Ascending aorta (tissue), 2 donors: ENCODE data around the gene LNPK. TPM values are rescaled to one million over a fixed set of nuclear protein-coding genes. Genes with fewer than 3 reads are reported as not detected.

ENCODE experiments used
- DNase-seq, 2 donors: peaks; one replicate each; pipeline ENCODE4 v3.0.0-alpha.2; 2019; ENCODE audit warnings: low spot score in 2 of 2
- H3K27ac ChIP-seq, 2 donors: fragments of 200-600 bp; sonication (generic); one replicate each; pipeline ENCODE4 v1.5.1; 2016 to 2017; ENCODE audit warnings: mild to moderate bottlenecking in 1 of 2
- H3K27me3 ChIP-seq: fragments of 200-600 bp; sonication (generic); one replicate; pipeline ENCODE4 v1.5.1; 2017
- H3K36me3 ChIP-seq, 2 donors: fragments of 200-600 bp; sonication (generic); one replicate each; pipeline ENCODE4 v1.5.1; 2016
- H3K4me1 ChIP-seq, 2 donors: fragments of 200-600 bp; sonication (generic); one replicate each; pipeline ENCODE4 v1.5.1; 2016 to 2017; ENCODE audit warnings: mild to moderate bottlenecking in 1 of 2
- H3K4me3 ChIP-seq, 2 donors: fragments of 200-600 bp; sonication (generic); one replicate each; pipeline ENCODE4 v1.5.1; 2016 to 2017; ENCODE audit warnings: mild to moderate bottlenecking in 1 of 2
- H3K9me3 ChIP-seq, 2 donors: fragments of 200-600 bp; sonication (generic); one replicate each; pipeline ENCODE4 v1.5.1; 2016
- CTCF ChIP-seq, 3 experiments: fragments of 200-600 bp in 2 of 3; fragments of 450-650 bp in 1 of 3; sonication (generic) in 2 of 3; IDR thresholded peaks; one replicate each; pipeline ENCODE4 v1.5.1; 2016 to 2019; ENCODE audit warnings: antibody characterized with exemption in 3 of 3, mild to moderate bottlenecking in 1 of 3, moderate library complexity in 1 of 3
- intact Hi-C: fragments of 100-400 bp; cut with DNase I; formaldehyde crosslinking; loops from one replicate; pipeline ENCODE4 v1.15.1; 2023
- total RNA-seq: library from RNA; depleted of rRNA; stranded (reverse); fragments of >200 nt; gene quantifications from one replicate; pipeline ENCODE4 v1.1.0, GENCODE V29; 2016

Gene LNPK
- total RNA-seq, 1 donor from 2014 or later, result 7.1 TPM

GRCh38 chr2:175935289-175936181 lies 66.5 kb downstream of the LNPK start:
- no peak overlapping the region for H3K27ac ChIP-seq
- intact Hi-C loops, result no loop called here
- no peak for DNase-seq

GRCh38 chr2:175932675-175933074 lies 69.4 kb downstream of the LNPK start:
- peaks cover 0 to 11% of the 10 kb centered on the region in 2 donors for H3K36me3 ChIP-seq
- no peaks in the 10 kb centered on the region for H3K9me3 ChIP-seq
- no peak for DNase-seq
- no peak overlapping the region for H3K4me3 ChIP-seq
- no peaks in the 10 kb centered on the region for H3K27me3 ChIP-seq
- no peak for TF ChIP-seq CTCF (IDR thresholded peaks at IDR 0.05)
- no peak overlapping the region for H3K27ac ChIP-seq
- H3K4me1 ChIP-seq, result no peaks in the 10 kb centered on the region
- intact Hi-C loops, result no loop called here

More at GRCh38 chr2:175935289-175936181, 66.5 kb downstream of the LNPK start:
- Histone ChIP-seq H3K9me3 (no peaks in the 10 kb centered on the region), H3K27me3 (no peaks in the 10 kb centered on the region), H3K4me3 (no peak overlapping the region), H3K36me3 (peaks cover 0 to 11% of the 10 kb centered on the region in 2 donors), H3K4me1 (no peaks in the 10 kb centered on the region)
- TF ChIP-seq CTCF (IDR thresholded peaks at IDR 0.05), result no peak

- H3K27ac ChIP-seq, result no peak overlapping the region
- peaks cover 0 to 13% of the 10 kb centered on the region in 2 donors for H3K36me3 ChIP-seq
- no peaks in the 10 kb centered on the region for H3K4me1 ChIP-seq
- H3K4me3 ChIP-seq, result no peak overlapping the region
- intact Hi-C loops, result no loop called here
- H3K27me3 ChIP-seq, result no peaks in the 10 kb centered on the region
- DNase-seq, result no peak
- no peak for TF ChIP-seq CTCF (IDR thresholded peaks at IDR 0.05)
- H3K9me3 ChIP-seq, result no peaks in the 10 kb centered on the region
Observed at GRCh38 chr2:175931805-175932204, 70.3 kb downstream of the LNPK start.

GRCh38 chr2:175930504-175930903 lies 71.6 kb downstream of the LNPK start:
- no peaks in the 10 kb centered on the region for H3K27me3 ChIP-seq
- no peaks in the 10 kb centered on the region for H3K4me1 ChIP-seq
- H3K9me3 ChIP-seq, result no peaks in the 10 kb centered on the region
- peaks cover 0 to 18% of the 10 kb centered on the region in 2 donors for H3K36me3 ChIP-seq
- no peak for DNase-seq
- H3K4me3 ChIP-seq, result no peak overlapping the region
- no peak for TF ChIP-seq CTCF (IDR thresholded peaks at IDR 0.05)
- intact Hi-C loops, result no loop called here
- no peak overlapping the region for H3K27ac ChIP-seq

- intact Hi-C loops, result no loop called here
- Histone ChIP-seq H3K36me3 (peaks cover 0 to 13% of the 10 kb centered on the region in 2 donors), H3K9me3 (no peaks in the 10 kb centered on the region), H3K27me3 (no peaks in the 10 kb centered on the region), H3K27ac (no peak overlapping the region), H3K4me3 (no peak overlapping the region), H3K4me1 (no peaks in the 10 kb centered on the region)
- no peak for TF ChIP-seq CTCF (IDR thresholded peaks at IDR 0.05)
- DNase-seq, result no peak
Observed at GRCh38 chr2:175929850-175930249, 72.2 kb downstream of the LNPK start.
